Endometrial microvascular endothelial cells (primary cell): ENCODE results near the gene SIPA1L3. TPM values are rescaled to one million over a fixed set of nuclear protein-coding genes. Genes with fewer than 3 reads are reported as not detected.

Experiments
- in situ Hi-C: cut with HindIII; loops from 2 replicates; pipeline ENCODE4 v1.10.0; 2017; ENCODE audit warnings: low sequenced_read_pairs, low pct_unique_long_range_greater_than_20kb; ENCODE audit errors: inconsistent ontology term
- total RNA-seq: library from RNA; depleted of rRNA; stranded (reverse); fragments of >200 nt; gene quantifications from one replicate; pipeline ENCODE4 v1.2.3, GENCODE V29; 2015; ENCODE audit errors: inconsistent ontology term

The SIPA1L3 gene
- total RNA-seq, 1 donor from 2014 or later, result 31.5 TPM

GRCh38 chr19:37986048-37986750 is 79.2 kb downstream of the SIPA1L3 start:
- in situ Hi-C loops, result no loop called here

GRCh38 chr19:37987356-37988332 is 80.6 kb downstream of the SIPA1L3 start:
- in situ Hi-C loops, result no loop called here

GRCh38 chr19:37988758-37989635 is 82.0 kb downstream of the SIPA1L3 start:
- in situ Hi-C loops, result no loop called here

GRCh38 chr19:37989855-37990254 is 82.8 kb downstream of the SIPA1L3 start:
- in situ Hi-C loops, result no loop called here

GRCh38 chr19:37990362-37990761 is 83.4 kb downstream of the SIPA1L3 start:
- in situ Hi-C loops, result no loop called here

GRCh38 chr19:37991176-37991835 is 84.3 kb downstream of the SIPA1L3 start:
- in situ Hi-C loops, result no loop called here

- in situ Hi-C loops, result no loop called here
Measured at GRCh38 chr19:37991841-37992248, 84.8 kb downstream of the SIPA1L3 start.

GRCh38 chr19:37992761-37993160 is 85.8 kb downstream of the SIPA1L3 start:
- in situ Hi-C loops, result no loop called here

GRCh38 chr19:37994823-37995130 is 87.8 kb downstream of the SIPA1L3 start:
- in situ Hi-C loops, result no loop called here

GRCh38 chr19:37995346-37995745 is 88.3 kb downstream of the SIPA1L3 start:
- in situ Hi-C loops, result no loop called here

GRCh38 chr19:37997911-37998344 is 90.9 kb downstream of the SIPA1L3 start:
- in situ Hi-C loops, result no loop called here

GRCh38 chr19:37998801-37999308 is 91.8 kb downstream of the SIPA1L3 start:
- in situ Hi-C loops, result no loop called here

- in situ Hi-C loops, result no loop called here
Measured at GRCh38 chr19:37999309-38000213, 92.6 kb downstream of the SIPA1L3 start.

- in situ Hi-C loops, result no loop called here
Measured at GRCh38 chr19:38001158-38001781, 94.3 kb downstream of the SIPA1L3 start.

- in situ Hi-C loops, result no loop called here
Measured at GRCh38 chr19:38003438-38004185, 96.6 kb downstream of the SIPA1L3 start.

GRCh38 chr19:38004186-38004520 is 97.1 kb downstream of the SIPA1L3 start:
- in situ Hi-C loops, result no loop called here
